Measurements from ENCODE around the gene MYO7A.

The MYO7A gene

GRCh38 chr11:77202941-77203900 is 75.2 kb downstream of the MYO7A start:
- DNase-seq = no peak

GRCh38 chr11:77203901-77204753 is 76.1 kb downstream of the MYO7A start:
- no peak for DNase-seq

- DNase-seq = peak; percentile 1
Observed at GRCh38 chr11:77204754-77205466, 76.9 kb downstream of the MYO7A start.

GRCh38 chr11:77205467-77206263 is 77.6 kb downstream of the MYO7A start:
- peak; percentile 6 for DNase-seq

GRCh38 chr11:77206264-77207018 is 78.4 kb downstream of the MYO7A start:
- peak; percentile 5 for DNase-seq

- peak; percentile 3 for DNase-seq
Observed at GRCh38 chr11:77207019-77207485, 79.0 kb downstream of the MYO7A start.

GRCh38 chr11:77207618-77208313 is 79.7 kb downstream of the MYO7A start:
- no peak for DNase-seq

- DNase-seq = no peak
Observed at GRCh38 chr11:77208535-77208934, 80.5 kb downstream of the MYO7A start.

GRCh38 chr11:77209663-77210062 is 81.6 kb downstream of the MYO7A start:
- no peak for DNase-seq

- DNase-seq = no peak
Observed at GRCh38 chr11:77211040-77211451, 83.0 kb downstream of the MYO7A start.

- no peak for DNase-seq
Observed at GRCh38 chr11:77211594-77212251, 83.7 kb downstream of the MYO7A start.

- DNase-seq = no peak
Observed at GRCh38 chr11:77212314-77213007, 84.4 kb downstream of the MYO7A start.

GRCh38 chr11:77213029-77213579 is 85.1 kb downstream of the MYO7A start:
- no peak for DNase-seq

GRCh38 chr11:77213589-77214428 is 85.8 kb downstream of the MYO7A start:
- no peak for DNase-seq

GRCh38 chr11:77214557-77214956 is 86.5 kb downstream of the MYO7A start:
- DNase-seq = no peak

GRCh38 chr11:77215106-77215505 is 87.1 kb downstream of the MYO7A start:
- DNase-seq = no peak

- no peak for DNase-seq
Observed at GRCh38 chr11:77217156-77217555, 89.1 kb downstream of the MYO7A start.

GRCh38 chr11:77223797-77224196 is 95.8 kb downstream of the MYO7A start:
- no peak for DNase-seq
